CD1c-positive myeloid dendritic cell (primary cell): ENCODE results near the gene PRDM12.

Source experiments
- DNase-seq: peaks from one replicate; pipeline ENCODE4 v3.0.0-alpha.2; 2016; ENCODE audit errors: extremely low spot score

PRDM12 gene

GRCh38 chr9:130689572-130689936 is 25.2 kb downstream of the PRDM12 start:
- DNase-seq: no peak

- DNase-seq: no peak
Measured at GRCh38 chr9:130689937-130690700, 25.7 kb downstream of the PRDM12 start.

- DNase-seq: no peak
Measured at GRCh38 chr9:130692321-130692720, 27.9 kb downstream of the PRDM12 start.

GRCh38 chr9:130693101-130693425 is 28.7 kb downstream of the PRDM12 start:
- DNase-seq: no peak

- DNase-seq: peak; percentile 99
Measured at GRCh38 chr9:130693426-130694191, 29.2 kb downstream of the PRDM12 start, which contains the start of gene EXOSC2. TSS of gene EXOSC2 (plus strand) at chr9:130693780. CDS start at chr9:130693792, 12 bp downstream.

- no peak for DNase-seq
Measured at GRCh38 chr9:130694205-130694604, 29.8 kb downstream of the PRDM12 start.

GRCh38 chr9:130696139-130696650 is 31.8 kb downstream of the PRDM12 start:
- no peak for DNase-seq

- no peak for DNase-seq
Measured at GRCh38 chr9:130696996-130697395, 32.6 kb downstream of the PRDM12 start.

- DNase-seq: no peak
Measured at GRCh38 chr9:130698514-130698913, 34.1 kb downstream of the PRDM12 start.

GRCh38 chr9:130699047-130699446 is 34.7 kb downstream of the PRDM12 start:
- DNase-seq: no peak

GRCh38 chr9:130701059-130702022 is 36.9 kb downstream of the PRDM12 start:
- peak; percentile 74 for DNase-seq

GRCh38 chr9:130703501-130703900 is 39.1 kb downstream of the PRDM12 start:
- DNase-seq: no peak

GRCh38 chr9:130707225-130707976 is 43.0 kb downstream of the PRDM12 start:
- peak; percentile 79 for DNase-seq

- DNase-seq: no peak
Measured at GRCh38 chr9:130710822-130711352, 46.5 kb downstream of the PRDM12 start.

- DNase-seq: no peak
Measured at GRCh38 chr9:130711469-130711868, 47.1 kb downstream of the PRDM12 start.

- peak; percentile 98 for DNase-seq
Measured at GRCh38 chr9:130712564-130713285, 48.3 kb downstream of the PRDM12 start.

GRCh38 chr9:130713286-130713960 is 49.0 kb downstream of the PRDM12 start:
- DNase-seq: peak; percentile 36

GRCh38 chr9:130714586-130715110 is 50.3 kb downstream of the PRDM12 start:
- no peak for DNase-seq

- no peak for DNase-seq
Measured at GRCh38 chr9:130715270-130715669, 50.9 kb downstream of the PRDM12 start.
